DMS153 treated with DMSO at 0.1 percent for 48 hours (cell line): Measurements from ENCODE around the gene PLEKHM3.
"Not testable (repeated sequence)": the region's sequence is repeated elsewhere in the genome, so short reads cannot be mapped to it uniquely, and the experiment has no call there.

ENCODE experiments used
- DNase-seq: peaks from one replicate; lab custom pipeline; 2025; ENCODE audit not compliant: unreplicated experiment; lab: John Stamatoyannopoulos, UW

Gene PLEKHM3

DNA sequence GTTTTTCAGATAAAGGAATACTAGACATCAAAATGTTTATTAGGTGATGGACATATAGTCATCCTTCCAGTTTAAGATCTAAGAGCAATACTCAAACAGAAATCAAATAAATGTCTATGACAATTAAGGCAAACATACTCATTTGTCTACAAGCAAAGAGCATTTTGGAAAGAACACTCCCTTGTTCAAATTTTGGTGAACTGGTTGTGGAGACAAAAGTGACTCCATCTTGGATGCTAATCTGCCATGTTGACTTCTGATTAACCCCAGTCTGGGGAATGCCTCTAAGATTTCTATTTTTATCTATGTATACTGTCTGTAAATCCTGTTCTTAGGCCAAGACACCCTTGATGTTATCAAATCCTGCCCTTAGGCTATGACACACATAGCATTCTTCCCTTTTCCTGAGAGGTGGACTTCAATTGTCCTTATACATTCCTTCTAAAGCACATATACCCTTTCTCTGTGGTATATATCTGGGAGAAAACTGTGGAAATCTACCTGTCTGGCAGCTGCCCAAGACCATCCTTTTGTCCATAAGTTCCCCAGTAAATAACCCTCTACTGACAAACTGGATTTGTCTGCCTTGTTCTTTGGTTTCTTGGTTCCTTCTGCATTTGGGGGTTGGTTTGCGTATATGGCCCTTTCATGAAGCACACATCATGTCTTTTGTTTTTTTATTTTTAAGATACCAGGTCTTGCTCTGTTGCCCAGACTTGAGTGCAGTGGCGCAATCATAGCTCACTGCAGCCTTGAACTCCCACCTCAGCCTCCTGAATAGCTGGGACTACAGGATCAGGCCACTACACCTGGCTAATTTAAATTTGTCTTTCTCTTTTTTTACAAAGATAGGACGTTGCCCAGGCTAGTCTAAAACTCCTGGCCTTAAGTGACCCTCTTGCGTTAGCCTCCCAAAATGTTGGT is 12.5 kb upstream of the PLEKHM3 start:
- DNase-seq: no peak

- DNase-seq: no peak
Observed at GRCh38 chr2:208036357-208036756, 11.0 kb upstream of the PLEKHM3 start.

GRCh38 chr2:208034503-208035140 is 9.3 kb upstream of the PLEKHM3 start:
- no peak for DNase-seq

DNA sequence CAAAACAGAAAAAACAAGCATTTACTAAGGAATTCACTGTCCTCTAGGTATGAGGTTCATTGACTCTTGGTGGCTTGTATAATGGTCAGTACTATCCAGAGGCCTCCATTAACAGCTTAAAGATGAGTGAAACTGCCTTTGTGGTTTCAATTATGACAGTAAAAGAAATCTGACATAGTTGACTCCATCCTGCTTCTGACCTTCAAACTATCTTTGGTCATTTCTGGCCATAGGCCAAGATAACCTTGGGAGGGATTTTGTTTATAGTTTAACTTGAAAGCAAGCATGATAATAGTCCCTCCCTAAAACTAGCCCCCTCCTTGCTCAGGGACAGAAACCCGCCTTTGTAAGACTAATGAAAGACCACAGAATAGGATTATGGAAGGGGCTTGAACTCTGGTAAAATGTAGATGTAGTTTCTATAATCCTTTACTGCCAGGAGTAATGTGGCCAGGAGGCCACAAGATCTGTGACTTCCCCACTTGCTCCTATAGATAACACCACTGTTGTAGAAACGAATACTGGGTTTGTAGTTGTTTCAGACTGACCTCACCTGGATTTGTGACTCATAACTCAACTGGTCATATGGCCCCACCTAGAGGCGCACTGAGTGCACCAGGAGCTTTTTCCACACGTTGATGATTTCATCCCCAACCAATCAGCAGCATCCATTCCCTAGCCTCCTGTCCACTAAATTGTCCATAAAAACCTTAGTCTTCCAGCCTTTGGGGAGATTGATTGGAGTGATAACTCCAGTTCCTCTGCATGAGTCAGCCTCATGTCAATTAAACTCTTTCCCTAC is 8.6 kb upstream of the PLEKHM3 start:
- DNase-seq: no peak

GRCh38 chr2:208031608-208032019 is 6.3 kb upstream of the PLEKHM3 start:
- DNase-seq: no peak

- no peak for DNase-seq
Observed at GRCh38 chr2:208025814-208026184, 472 bp upstream of the PLEKHM3 start.

DNA sequence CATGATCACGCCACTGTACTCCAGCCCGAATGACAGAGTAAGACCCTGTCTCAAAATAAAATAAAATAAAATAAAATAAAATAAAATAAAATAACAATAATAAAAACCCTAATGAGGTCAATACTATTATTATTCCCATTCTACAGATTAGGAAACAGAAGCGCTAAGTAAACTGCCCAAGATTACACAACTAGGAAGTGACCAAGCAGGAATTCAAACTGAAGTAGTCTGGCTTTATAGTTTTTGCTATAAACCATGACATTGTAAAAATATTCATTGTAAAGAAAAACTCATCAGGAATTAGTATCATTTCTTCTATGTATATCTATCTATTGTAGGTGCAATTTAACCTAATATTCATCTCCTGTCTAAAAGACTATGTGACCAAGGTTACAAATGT is 1.2 kb downstream of the PLEKHM3 start:
- no peak for DNase-seq

GRCh38 chr2:208020253-208020652 is 5.1 kb downstream of the PLEKHM3 start:
- DNase-seq: no peak

GRCh38 chr2:208018124-208018712 is 7.1 kb downstream of the PLEKHM3 start:
- DNase-seq: not testable (repeated sequence)

DNA sequence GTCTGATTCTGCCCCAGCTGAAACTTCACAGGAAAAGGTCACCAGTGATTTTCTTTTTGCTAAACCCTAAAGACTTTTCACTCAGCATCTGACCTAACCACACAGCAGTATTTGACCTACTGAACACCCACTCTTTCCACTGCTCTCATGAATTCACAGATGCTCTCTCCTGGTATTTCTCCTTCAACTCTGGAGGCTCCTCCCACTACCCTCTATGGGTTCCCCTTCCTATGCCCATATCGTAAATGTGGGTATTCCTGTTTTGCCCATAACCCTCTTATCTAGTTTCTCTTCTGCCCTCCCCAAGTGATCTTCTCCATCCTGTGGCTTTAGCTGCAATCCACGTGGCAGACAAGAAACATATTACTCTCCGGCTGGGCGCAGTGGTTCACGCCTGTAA is 7.6 kb downstream of the PLEKHM3 start:
- no peak for DNase-seq

- no peak for DNase-seq
Observed at GRCh38 chr2:208015475-208015874, 9.9 kb downstream of the PLEKHM3 start.

- DNase-seq: no peak
Observed at GRCh38 chr2:208013285-208014178, 11.8 kb downstream of the PLEKHM3 start.

DNA sequence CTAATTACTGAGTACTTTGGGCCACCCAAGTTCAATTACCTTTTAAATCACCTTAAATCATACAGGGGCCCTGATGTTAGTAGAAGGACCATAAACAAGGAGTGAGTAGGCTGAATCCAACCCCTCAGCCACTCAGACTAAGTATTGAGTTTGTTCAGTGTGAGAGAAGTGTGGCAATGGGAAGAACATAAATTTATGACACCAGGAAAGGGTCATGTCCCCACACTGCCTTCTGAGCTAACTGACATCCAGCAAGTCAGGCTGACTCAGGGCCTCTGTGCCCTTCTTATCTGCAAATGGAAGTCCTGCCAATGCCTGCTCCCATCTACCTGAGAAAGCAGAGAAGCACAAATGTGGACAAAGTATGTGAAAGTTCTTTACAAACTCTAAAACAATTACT is 12.9 kb downstream of the PLEKHM3 start:
- no peak for DNase-seq

DNA sequence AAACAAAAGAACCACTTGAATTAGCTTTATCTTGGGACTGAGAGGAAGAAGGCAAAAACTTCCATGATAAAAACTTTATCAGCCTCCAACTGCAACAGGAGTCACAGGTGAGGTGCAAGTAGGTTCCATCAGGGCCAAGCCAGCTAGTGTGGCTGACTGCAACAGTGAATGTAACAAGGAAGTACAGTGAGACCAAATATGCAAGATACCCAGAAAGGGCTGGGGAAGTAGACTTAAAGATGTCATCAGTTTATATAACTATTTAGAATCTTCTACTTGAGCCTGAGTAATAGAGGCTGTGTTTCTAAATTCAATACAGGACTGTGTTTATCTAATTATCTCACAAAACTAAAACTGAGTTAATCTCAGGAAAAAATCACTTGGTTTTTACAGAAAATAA is 14.8 kb downstream of the PLEKHM3 start:
- DNase-seq: no peak

DNA sequence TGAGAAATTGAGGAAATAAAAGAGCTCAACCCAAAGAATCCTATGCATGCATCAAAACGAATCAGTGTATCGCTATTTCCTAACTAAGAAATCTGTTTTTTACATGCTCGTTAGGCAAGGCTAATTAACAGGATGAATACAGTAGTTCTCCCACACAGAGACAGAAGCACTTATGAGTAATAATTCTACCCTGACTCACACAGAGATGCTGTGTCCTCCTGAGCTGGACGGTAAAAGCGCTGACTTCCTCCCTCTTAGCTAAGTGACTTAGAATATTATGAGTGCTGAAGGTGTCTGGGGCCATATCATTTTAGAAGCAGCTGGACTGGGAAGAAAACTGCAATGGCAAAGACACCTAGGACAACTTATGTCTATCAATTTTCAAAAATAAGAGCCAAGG is 18.5 kb downstream of the PLEKHM3 start:
- DNase-seq: no peak

DNA sequence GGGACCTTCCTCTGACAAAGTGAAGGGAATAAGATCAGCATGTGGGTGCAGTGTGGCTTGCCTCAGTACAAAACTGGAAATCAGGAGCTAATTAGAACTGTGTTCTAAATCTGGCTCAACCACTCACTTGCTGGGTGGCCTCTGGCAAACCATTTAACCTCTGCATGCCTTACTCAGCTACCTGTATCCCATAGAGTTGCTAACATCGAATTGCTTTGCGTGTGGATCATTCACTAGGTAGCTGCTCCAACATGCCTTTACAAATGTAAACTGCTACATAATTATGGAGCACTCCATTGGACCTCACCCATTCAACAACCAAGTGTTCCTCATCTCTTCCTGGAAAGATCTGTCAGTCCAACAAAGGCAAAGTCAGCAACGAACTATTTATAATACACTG is 19.0 kb downstream of the PLEKHM3 start:
- no peak for DNase-seq

GRCh38 chr2:208001924-208002323 is 23.4 kb downstream of the PLEKHM3 start:
- no peak for DNase-seq

GRCh38 chr2:208000701-208001395 is 24.5 kb downstream of the PLEKHM3 start:
- no peak for DNase-seq

DNA sequence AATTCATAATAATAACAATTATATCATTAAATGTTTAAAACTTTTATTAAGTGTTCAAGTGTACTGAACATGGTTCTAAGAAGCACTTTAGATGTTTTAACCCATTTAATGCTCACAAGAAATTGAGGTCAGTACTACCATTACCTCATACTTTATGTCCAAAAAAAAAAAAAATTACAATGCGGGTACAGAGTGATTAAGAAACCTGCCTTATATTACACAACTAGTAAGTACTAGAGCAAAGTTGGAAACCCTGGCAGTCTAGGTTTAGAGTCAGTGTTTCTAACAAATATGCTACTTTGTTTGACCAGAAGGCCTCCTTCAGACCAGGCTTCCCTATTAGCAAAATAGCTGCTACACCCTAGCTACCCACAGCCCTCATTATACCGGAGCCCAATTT is 28.5 kb downstream of the PLEKHM3 start:
- DNase-seq: no peak

DNA sequence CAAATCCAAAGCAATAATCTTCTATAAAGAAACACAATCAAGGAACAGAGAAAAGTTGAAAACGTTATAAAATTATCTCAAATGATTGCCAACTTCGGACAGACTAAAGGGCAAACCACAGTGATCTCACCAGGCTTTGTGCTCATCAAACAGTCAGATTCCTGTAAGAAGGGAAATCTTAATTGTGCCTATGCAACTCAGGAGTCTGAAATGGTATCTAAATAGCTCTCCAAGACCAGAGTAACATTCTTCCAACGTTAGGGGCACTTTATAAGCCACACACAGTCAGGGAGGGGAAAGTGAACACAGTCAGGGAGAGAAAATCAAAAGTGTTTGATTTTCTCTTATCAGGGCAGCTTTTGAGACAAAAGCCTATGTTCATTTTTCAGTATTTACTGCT is 29.4 kb downstream of the PLEKHM3 start:
- DNase-seq: no peak
